ENCODE measurements around the gene C6orf47. TPM values are rescaled to one million over a fixed set of nuclear protein-coding genes. Genes with fewer than 3 reads are reported as not detected.

Gene C6orf47
- total and polyA plus RNA-seq, 8 donors: 10.5 to 44.9 (median 14.5) TPM

- DNase-seq: no peak
- Histone ChIP-seq H3K27me3 (no peaks in the 10 kb centered on the region), H3K36me3 (peaks cover 56 to 81% (median 77%) of the 10 kb centered on the region in 4 donors), H3K27ac (no peak overlapping the region), H3K4me1 (peaks cover 4 to 36% (median 21%) of the 10 kb centered on the region in 4 donors), H3K9me3 (no peaks in the 10 kb centered on the region), H3K4me3 (no peak overlapping the region)
- no peak for TF ChIP-seq CTCF (IDR thresholded peaks at IDR 0.05)
- no peak for TF ChIP-seq EP300 (IDR thresholded peaks at IDR 0.05)
- no peak for TF ChIP-seq POLR2A (IDR thresholded peaks at IDR 0.05)
- no peak for TF ChIP-seq POLR2AphosphoS5 (IDR thresholded peaks at IDR 0.05)
- WGBS, 5 donors: 83 to 94% (median 84%) methylated on average over 8 of the region's 8 CpGs
- intact Hi-C loops (cut with DNase I; ENCODE audit: low total_unique reads): loop anchor here (10.0 kb wide), 1 partner anchor 77 kb away; the partner anchor contains the start of gene SAPCD1
These were observed 26.7 kb upstream of the C6orf47 start for GRCh38 chr6:31687321-31687720.

- H3K27ac ChIP-seq: no peak overlapping the region
- DNase-seq: no peak
- intact Hi-C loops (cut with DNase I; ENCODE audit: low total_unique reads): loop anchor here (10.0 kb wide), 1 partner anchor 78 kb away; the partner anchor contains the start of gene SAPCD1
- 76 to 88% (median 81%) methylated on average over 5 of the region's 5 CpGs for WGBS, 5 donors
- peaks cover 49 to 73% (median 69%) of the 10 kb centered on the region in 4 donors for H3K36me3 ChIP-seq
- no peaks in the 10 kb centered on the region for H3K9me3 ChIP-seq
- H3K4me3 ChIP-seq: no peak overlapping the region
- TF ChIP-seq EP300 (IDR thresholded peaks at IDR 0.05): no peak
- H3K4me1 ChIP-seq: peaks cover 9 to 44% (median 26%) of the 10 kb centered on the region in 4 donors
- H3K27me3 ChIP-seq: no peaks in the 10 kb centered on the region
These were observed 25.9 kb upstream of the C6orf47 start for GRCh38 chr6:31686483-31686882.

- Histone ChIP-seq H3K4me1 (peaks cover 11 to 39% (median 28%) of the 10 kb centered on the region in 4 donors), H3K36me3 (peaks cover 22 to 44% (median 40%) of the 10 kb centered on the region in 4 donors), H3K4me3 (peak overlapping the region in 3 of 4 donors; percentile 30 to 38 (median 38)), H3K27me3 (no peaks in the 10 kb centered on the region), H3K27ac (peak overlapping the region in 4 of 5 donors; percentile 24 to 66 (median 53)), H3K9me3 (no peaks in the 10 kb centered on the region)
- intact Hi-C loops (cut with DNase I; ENCODE audit: low total_unique reads): loop anchor here (10.0 kb wide), 1 partner anchor 81 kb away; the partner anchor contains the start of gene SAPCD1
- peak in 1 of 2 donors; percentile 46 for DNase-seq
- 53 to 73% (median 54%) methylated on average over 13 of the region's 13 CpGs for WGBS, 5 donors
- no peak for TF ChIP-seq POLR2AphosphoS5 (IDR thresholded peaks at IDR 0.05)
- TF ChIP-seq CTCF (IDR thresholded peaks at IDR 0.05): no peak
These were observed 23.0 kb upstream of the C6orf47 start for GRCh38 chr6:31683591-31683990.

GRCh38 chr6:31681135-31681671 is 20.6 kb upstream of the C6orf47 start:
- DNase-seq: peak; percentile 45 to 75
- intact Hi-C loops (cut with DNase I; ENCODE audit: low total_unique reads): loop anchor here (10.0 kb wide), 1 partner anchor 84 kb away; the partner anchor contains the start of gene SAPCD1
- TF ChIP-seq POLR2A (IDR thresholded peaks at IDR 0.05) (no peak), CTCF (IDR thresholded peaks at IDR 0.05) (peak in 1 of 7 experiments; percentile 9), POLR2AphosphoS5 (IDR thresholded peaks at IDR 0.05) (no peak)
- Histone ChIP-seq H3K36me3 (peaks cover 0 to 20% (median 16%) of the 10 kb centered on the region in 4 donors), H3K27ac (peak overlapping the region; percentile 61 to 85 (median 79)), H3K9me3 (no peaks in the 10 kb centered on the region), H3K4me3 (peak overlapping the region; percentile 53 to 55 (median 54)), H3K4me1 (peaks cover 11 to 39% (median 28%) of the 10 kb centered on the region in 4 donors), H3K27me3 (no peaks in the 10 kb centered on the region)
- WGBS, 5 donors: 0 to 1% (median 0%) methylated on average over 11 to 40 of the region's 40 CpGs

All from stomach (tissue), 9 donors.